SK-N-SH (cell line): Measurements from ENCODE around the gene DLG3.

Experiments used
- EP300 ChIP-seq, 2 experiments: IDR thresholded peaks; 2 replicates each; pipeline versions ENCODE4 v1.4.0 to v1.6.1; 2012; ENCODE audit warnings: borderline replicate concordance in 1 of 2, low read depth in 1 of 2, low read length in 1 of 2
- GABPA ChIP-seq: IDR thresholded peaks from 2 replicates; pipeline ENCODE4 v1.4.0; 2012; ENCODE audit warnings: low read depth, mild to moderate bottlenecking
- JUND ChIP-seq: IDR thresholded peaks from 2 replicates; pipeline ENCODE4 v1.4.0; 2012
- MEF2A ChIP-seq: IDR thresholded peaks from 2 replicates; pipeline ENCODE4 v1.4.0; 2012; ENCODE audit warnings: low read depth, borderline replicate concordance
- NFIC ChIP-seq: IDR thresholded peaks from 2 replicates; pipeline ENCODE4 v1.4.0; 2012; ENCODE audit warnings: borderline replicate concordance
- NRF1 ChIP-seq: IDR thresholded peaks from 2 replicates; pipeline ENCODE4 v1.6.1; 2012; ENCODE audit warnings: low read depth, mild to moderate bottlenecking, low read length
- RAD21 ChIP-seq: IDR thresholded peaks from 2 replicates; pipeline ENCODE4 v1.6.1; 2012; ENCODE audit warnings: mild to moderate bottlenecking, low read length
- TCF12 ChIP-seq: IDR thresholded peaks from 2 replicates; pipeline ENCODE4 v1.4.0; 2012
- TF ChIP-seq, protein P1 (sequence below): fragments of 200-600 bp; sonication (generic); IDR thresholded peaks from 2 replicates; pipeline ENCODE4 v1.6.1; 2017; ENCODE audit warnings: antibody characterized with exemption, mild to moderate bottlenecking, moderate library complexity
- TF ChIP-seq, protein P2 (sequence below): fragments of 150-350 bp; IDR thresholded peaks from 2 replicates; pipeline ENCODE4 v1.6.1; 2016; ENCODE audit warnings: mild to moderate bottlenecking, low read depth, low read length

DNA sequence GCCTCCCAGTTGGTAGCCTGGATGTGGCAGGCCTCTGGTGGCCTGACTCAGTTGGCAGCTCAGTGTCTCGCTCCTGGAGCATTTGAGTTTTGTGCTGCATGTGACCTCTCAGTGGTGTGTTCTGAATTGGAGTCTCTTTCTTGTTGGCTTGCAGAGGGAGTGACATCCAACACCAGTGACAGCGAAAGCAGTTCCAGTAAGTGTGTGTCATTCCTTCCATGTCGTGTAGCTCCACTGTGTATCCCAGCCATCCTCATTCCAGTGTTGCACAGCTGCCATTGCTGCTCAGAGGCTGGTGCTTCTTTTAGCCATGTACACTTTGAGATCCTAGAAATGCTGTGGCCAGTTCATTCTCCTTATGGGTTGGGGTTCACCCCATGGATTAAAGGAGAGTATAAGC is 52.4 kb downstream of the DLG3 start:
- TF ChIP-seq JUND (no peak), NRF1 (no peak), RAD21 (no peak), MEF2A (no peak), TCF12 (no peak), GABPA (no peak), NFIC (no peak), EP300 (IDR thresholded peaks at IDR 0.05; ENCODE audit: borderline replicate concordance in 1 of 2, low read depth in 1 of 2, low read length in 1 of 2) (no peak)
- TF ChIP-seq, protein P1, sequence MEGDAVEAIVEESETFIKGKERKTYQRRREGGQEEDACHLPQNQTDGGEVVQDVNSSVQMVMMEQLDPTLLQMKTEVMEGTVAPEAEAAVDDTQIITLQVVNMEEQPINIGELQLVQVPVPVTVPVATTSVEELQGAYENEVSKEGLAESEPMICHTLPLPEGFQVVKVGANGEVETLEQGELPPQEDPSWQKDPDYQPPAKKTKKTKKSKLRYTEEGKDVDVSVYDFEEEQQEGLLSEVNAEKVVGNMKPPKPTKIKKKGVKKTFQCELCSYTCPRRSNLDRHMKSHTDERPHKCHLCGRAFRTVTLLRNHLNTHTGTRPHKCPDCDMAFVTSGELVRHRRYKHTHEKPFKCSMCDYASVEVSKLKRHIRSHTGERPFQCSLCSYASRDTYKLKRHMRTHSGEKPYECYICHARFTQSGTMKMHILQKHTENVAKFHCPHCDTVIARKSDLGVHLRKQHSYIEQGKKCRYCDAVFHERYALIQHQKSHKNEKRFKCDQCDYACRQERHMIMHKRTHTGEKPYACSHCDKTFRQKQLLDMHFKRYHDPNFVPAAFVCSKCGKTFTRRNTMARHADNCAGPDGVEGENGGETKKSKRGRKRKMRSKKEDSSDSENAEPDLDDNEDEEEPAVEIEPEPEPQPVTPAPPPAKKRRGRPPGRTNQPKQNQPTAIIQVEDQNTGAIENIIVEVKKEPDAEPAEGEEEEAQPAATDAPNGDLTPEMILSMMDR, result no peak
- TF ChIP-seq, protein P2, sequence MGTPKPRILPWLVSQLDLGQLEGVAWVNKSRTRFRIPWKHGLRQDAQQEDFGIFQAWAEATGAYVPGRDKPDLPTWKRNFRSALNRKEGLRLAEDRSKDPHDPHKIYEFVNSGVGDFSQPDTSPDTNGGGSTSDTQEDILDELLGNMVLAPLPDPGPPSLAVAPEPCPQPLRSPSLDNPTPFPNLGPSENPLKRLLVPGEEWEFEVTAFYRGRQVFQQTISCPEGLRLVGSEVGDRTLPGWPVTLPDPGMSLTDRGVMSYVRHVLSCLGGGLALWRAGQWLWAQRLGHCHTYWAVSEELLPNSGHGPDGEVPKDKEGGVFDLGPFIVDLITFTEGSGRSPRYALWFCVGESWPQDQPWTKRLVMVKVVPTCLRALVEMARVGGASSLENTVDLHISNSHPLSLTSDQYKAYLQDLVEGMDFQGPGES, result no peak
